Retina (tissue), 1 donor: ENCODE data around the gene ADRM1.

Experiments used
- DNase-seq: peaks from one replicate; pipeline ENCODE4 v3.0.0-alpha.2; 2016

Gene ADRM1

DNA sequence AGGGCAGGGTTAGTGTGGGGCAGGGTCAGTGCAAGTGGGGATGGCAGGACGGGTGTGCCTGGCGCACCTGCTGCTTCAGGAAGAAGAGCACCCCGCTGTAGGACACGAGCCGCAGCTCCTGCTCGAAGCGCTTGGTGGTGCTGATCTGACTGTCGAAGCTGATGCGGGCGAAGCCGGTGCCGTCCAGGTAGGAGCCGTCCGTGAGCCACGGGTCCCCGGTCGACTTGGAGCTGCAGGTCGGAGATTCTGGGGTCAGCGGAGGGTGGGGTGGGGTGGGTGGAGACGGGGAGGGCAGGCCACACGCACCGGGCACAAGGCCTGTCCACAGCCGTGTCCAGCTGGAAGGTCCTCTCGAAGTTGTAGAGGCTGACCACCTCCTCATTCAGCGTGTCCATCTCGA, 10.2 kb downstream of the ADRM1 start:
- no peak for DNase-seq

DNA sequence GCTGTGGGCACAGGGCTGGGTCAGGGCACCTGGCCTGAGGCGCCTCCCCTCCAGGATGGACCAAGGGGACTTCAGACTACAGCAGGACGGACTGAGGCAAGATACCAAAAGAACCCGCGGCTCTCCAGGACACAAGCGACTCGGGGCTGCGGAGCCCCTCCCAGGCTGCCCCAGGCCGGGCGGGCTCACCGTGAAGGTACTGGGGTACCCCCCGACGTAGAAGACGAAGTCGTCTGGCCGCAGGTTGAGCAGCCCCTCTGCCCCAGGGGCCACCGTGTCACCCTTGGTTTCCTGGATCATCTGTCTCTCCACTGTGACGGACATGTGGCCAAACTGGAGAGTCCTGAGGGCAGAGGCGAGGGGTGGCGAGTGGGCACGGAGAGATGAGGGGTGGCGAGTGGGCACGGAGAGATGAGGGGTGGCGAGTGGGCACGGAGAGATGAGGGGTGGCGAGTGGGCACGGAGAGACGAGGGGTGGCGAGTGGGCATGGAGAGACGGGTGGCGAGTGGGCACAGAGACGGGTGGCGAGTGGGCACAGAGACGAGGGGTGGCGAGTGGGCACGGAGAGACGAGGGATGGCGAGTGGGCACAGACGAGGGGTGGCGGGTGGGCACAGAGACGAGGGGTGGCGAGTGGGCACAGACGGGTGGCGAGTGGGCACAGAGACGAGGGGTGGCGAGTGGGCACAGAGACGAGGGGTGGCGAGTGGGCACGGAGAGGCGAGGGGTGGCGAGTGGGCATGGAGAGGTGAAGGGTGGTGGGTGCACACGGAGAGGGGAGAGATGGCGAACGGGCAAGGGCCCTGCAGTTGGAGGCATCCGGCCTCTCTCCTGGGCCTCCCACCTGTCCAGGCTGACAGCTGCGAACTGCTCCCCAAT, 10.9 kb downstream of the ADRM1 start:
- DNase-seq, result no peak

DNA sequence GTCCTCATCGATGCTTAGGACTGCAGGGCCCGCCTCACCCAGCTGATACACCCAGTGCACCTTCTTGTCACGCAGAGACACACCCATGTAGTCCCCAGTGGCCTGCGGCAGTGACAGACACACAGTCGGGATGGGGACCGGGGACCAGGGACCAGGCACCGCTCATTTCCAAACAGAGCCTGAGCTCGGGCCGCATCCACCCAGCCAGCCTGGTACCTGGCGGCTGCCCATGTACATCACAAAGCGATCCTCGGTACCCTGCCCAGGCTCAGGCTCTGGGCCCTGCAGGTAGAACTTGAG, 11.5 kb downstream of the ADRM1 start:
- DNase-seq, result no peak

DNA sequence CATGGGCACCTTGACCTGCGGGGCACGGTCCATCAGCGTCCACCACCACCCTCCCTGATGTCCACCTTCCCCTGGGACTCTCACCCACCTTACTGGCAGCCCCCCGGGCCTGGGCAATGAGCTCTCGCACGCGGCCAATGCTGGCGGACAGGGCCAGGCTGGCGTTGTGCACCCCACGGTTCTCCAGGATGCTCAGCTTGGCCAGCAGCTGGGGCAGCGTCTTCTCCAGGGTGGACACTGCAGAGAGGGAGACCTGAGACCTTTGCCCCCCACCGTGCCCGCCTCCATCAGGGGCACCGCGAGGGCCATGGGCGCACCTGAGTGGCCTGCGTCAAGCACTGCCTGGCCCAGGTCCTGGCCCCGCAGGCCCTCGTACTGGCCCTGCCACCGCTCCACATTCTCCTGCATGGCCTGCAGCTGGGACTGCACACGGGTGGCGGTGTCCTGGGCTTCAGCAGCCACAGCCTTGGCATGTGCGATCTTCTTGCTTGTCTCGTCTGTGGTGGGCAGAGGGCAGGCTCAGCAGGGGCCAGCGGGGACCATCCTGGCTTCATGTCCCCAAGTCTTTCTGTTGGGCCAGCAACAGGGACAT, 12.0 kb downstream of the ADRM1 start:
- no peak for DNase-seq

DNA sequence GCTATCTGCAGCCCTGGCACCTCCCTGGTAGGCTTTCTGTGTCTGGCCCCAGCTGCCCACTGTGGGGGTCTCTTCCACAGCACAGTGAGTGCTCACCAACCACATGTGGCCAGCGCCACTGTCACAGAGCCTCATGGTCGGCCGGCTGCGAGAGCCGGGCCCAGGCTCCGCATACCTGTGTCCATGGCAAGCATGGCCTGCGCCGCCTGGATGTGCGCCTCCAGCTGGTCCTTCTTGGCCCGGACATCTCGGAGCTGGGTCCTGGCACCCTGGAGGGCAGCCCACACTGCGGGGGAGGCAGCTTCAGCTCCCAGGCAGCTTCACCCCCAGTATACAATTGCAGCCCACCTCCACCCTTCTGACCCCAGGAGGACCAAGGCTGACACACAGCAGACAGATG, 13.0 kb downstream of the ADRM1 start:
- DNase-seq, result no peak

DNA sequence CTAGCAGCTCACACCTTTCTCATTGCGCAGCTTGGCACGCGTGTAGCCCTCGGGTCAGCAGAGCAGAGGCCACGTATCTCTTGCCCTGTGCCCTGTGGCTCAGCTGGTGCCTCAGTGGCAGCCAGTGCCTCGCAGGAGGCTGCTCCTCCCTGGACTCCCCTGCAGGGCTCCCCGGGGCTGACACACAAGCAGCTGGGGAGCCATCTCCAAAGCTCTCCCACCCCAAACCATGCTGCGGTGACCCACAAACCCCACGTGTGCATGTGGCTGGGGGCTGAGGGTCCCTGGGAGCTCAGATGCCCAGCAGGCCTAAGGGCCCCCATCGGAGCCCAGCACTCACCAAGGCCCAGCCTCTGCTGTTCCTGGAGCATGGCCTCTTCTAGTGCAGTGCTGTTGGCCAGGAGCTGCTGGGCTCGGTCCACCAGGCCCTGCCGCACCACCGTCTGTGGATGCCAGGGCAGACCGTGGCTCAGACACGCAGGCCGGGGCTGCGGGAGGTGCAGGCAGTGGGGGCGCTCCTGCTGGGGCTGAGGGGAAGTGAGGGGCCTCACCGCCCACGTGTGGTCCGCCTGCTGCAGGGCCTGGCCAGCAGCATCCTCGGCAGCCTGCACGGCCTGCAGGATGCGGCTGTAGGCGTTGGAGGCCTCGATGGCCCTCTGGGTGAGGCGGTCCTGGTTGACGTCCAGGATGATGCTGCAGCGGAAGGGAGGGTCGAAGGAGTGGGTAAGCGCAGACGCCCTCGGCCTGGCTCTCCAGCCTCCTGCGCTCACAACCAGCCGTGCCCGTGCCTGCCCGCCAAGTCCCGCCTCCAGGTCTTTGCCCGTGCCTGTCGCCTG, 13.8 kb downstream of the ADRM1 start:
- no peak for DNase-seq

DNA sequence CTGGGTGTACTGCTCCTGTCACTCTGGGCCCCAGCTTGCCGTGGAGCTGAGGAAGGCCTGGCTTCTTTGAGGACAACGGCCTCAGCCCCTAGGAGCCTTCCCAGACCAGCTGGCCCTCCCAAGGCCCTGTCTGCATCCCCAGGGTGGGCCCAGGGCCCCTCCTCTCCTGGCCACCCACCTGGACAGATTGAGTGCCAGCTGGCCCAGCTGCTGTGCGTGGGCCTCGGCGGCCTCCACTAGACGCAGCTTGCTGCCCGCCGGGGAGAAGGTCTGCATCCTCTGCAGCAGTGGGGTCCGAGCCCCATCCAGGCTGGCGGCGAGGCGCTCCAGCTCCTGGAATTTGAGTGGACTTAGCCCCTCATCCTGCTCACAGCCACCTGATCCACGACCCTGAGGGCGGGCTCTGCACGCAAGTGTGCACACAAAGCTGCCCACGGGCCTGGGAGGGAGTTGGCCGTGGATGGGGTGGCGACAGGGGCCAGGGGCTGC, 14.4 kb downstream of the ADRM1 start:
- no peak for DNase-seq

DNA sequence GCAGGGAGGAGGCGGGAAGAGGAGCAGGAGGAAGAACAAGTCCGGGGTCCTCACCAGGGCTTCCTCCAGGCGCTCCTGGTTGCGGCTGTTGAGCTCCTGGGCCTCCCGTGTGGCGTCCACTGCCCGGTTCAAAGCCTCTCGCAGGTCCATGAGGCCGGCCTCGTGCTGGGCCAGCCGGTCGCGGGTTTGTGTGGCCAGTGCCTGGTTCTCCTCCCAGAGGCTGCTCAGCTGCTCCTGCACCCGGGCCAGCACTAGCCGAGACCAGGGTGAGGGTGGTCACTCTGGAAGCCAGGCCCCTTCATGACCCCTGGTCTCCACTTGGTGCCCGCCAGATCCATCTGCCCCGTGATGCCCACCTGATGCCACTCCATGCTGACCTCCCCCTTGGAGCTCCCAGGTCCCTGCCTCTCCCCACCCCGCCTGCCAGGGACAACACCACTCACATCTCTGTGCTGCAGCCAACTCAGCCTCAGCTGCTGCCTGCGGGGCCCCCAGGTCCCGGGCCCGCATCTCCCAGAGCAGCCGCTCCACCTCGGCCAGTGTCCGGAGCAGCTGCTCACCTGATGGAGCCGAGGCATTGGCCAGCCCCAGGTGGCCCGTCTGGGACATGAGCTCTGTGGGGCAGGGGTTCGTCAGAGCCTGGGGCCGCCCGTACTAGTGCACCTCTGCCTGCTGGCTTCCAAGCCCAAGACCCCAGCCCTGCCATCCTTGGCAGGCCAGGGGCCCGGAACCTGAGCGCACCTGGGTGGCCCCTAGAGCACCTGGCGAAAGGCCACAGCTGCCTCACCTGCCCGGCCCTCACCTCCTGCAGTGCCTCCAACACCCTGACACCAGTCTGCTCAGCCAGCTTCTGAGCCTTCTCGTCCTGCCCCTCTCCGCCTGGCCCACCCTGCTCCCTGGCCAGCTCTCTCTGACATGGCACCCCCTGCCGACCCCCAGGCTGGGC, 15.9 kb downstream of the ADRM1 start:
- no peak for DNase-seq

DNA sequence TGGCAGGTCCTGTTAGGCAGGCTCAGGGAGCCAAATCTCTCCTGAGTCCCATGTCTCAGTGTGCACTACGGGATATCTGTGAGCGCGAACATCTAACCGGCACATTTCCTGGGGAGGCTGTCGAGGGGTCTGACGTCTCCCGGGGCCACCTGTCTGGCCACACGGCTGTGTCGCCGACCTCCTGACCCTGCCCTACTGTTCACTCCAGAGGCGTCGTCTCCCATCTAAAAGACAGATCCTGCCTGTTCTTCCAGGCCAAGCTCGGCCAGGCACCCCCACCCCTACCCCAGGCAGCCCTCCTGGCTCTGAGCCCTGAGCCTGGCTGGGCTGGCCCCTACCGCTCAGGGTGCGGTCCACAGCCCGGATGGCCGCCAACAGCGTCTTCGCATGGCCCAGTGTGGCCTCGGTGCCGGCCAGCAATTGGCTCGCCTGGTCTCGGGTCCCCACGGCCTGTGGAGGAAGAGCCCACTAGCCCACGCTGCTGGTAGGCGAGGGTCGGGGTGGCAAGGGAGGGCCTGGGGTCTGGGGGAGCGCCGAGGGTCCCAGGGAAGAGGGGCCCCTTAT, 16.6 kb downstream of the ADRM1 start:
- no peak for DNase-seq

DNA sequence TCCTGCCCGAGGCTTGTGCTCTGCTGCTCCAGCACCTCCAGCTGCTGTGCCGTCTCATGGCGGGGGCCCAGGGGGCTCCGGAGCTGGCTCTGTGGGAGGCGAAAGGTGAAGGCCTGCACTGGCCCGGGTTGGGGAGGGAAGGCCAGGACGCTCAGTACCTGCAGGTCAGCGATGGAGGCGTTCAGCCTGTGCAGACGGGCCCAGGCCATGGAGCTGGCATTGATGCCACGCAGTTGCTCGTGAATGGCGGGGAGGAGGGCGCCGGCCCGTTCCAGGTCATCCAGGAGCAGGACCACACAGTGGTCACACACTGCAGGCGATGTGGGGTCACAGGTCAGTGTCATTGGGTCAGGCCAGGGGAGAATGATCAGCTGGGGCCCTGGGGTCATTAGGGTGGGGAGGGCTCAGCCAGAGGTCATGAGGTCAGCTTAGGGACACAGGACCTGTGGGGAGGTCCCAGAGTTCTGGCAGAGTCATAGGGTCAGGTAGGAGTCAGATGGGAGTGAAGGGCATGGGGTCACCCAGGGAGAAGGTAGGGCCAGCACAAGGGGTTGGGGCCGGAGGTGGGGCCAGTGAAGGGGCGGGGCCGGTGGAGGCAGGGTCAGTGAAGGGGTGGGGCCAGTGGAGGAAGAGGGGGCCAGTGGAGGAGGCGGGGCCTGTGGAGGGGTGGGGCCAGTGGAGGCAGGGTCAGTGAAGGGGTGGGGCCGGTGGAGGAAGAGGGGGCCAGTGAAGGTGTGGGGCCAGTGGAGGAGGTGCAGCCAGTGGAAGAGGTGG, 18.0 kb downstream of the ADRM1 start:
- no peak for DNase-seq

DNA sequence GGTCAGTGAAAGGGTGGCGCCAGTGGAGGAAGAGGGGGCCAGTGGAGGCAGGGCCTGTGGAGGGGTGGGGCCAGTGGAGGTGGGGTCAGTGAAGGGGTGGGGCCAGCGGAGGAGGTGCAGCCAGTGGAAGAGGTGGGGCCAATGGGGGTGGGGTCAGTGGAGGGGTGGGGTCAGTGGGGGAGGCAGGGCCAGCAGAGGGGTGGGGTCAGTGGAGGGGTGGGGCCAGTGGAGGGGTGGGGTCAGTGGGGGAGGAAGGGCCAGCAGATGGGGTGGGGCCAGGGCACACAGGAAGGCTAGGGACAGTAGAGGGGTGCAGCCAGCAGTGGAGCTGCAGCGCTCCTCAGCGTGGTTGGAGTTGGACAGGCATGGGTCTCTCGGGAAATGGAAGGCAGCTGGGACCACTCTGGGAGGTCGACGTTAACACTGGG, 18.7 kb downstream of the ADRM1 start:
- no peak for DNase-seq

DNA sequence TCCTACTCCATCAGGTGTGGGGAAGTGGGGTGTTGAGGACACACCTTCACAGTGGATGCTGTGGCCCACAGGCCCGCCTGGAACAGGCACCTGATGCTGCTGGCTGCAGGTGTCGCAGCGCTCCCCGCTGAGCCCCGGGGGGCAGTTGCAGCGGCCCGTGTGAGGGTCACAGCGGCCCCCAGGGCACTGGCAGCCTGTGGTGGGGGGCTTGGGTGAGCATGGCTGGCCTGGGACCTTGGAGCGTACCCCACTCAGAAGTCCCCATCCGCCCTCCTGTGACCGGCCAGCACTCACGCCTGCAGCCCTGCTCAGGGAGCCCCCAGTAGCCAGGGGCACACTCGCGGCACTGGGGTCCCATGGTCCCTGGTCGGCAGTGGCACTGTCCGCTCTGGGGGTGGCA, 19.2 kb downstream of the ADRM1 start:
- no peak for DNase-seq

DNA sequence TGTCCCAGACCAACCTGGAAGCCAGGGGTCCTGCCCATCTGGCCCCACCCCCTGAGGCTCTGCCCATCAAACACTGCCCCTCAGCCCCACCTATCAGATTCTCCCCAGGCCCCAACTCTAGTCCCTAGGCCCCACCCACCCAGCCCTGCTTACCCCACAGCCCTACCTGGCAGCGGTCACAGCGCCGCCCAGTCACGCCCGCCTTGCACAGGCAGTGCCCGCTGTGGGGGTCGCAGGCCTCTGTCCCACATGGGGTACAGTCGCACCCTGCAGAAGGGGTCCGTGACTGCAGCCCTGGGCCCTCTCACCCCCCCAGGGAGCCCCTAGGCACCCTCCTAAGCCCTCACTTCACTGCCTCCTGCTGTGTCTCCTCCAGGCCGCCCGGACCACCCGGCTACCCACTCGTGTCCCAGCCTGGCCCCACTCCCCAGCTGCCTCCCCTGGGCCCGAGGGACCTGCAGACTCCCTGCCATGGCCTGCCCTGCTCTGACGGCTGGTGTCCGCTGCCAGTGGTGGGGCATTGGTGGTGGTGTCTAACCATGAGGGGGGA, 19.8 kb downstream of the ADRM1 start:
- no peak for DNase-seq

DNA sequence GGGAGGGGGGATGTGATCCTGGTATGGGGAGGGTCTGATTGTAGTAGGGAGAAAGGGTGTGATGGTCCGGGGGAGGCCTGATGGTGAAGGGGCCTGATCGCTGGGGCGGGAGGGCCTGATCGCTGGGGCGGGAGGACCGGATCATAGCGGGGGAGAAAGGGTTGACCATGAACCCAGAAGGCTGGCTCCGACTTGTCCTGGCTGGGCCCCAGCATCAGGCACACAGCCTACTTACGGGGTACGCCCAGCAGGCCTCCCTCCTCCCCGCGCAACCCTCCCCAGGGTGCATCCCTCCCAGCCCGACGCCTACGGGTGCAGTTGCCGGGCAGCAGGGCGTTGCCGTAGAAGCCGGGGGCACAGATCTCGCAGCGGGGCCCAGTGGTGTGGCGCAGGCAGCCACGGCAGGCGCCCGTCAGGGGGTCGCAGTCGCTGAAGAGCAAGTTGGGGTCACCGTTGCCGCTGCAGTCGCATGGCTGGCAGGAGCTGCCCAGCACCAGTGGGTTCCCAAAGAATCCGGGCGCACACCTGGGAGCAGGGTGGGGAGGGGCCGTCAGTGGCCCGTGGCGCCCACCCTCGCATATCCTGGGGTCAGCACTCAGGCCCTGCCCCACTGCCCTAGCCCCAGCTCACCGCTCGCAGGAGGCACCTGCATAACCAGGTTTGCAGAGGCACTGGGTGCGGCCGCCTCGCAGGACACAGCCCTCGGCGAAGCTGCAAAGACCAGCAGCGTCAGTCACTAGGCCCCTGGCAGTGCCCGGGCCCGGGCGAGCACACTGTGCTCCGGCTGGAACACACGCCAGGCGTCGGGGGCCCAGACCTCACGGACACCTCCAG, 20.6 kb downstream of the ADRM1 start:
- no peak for DNase-seq

DNA sequence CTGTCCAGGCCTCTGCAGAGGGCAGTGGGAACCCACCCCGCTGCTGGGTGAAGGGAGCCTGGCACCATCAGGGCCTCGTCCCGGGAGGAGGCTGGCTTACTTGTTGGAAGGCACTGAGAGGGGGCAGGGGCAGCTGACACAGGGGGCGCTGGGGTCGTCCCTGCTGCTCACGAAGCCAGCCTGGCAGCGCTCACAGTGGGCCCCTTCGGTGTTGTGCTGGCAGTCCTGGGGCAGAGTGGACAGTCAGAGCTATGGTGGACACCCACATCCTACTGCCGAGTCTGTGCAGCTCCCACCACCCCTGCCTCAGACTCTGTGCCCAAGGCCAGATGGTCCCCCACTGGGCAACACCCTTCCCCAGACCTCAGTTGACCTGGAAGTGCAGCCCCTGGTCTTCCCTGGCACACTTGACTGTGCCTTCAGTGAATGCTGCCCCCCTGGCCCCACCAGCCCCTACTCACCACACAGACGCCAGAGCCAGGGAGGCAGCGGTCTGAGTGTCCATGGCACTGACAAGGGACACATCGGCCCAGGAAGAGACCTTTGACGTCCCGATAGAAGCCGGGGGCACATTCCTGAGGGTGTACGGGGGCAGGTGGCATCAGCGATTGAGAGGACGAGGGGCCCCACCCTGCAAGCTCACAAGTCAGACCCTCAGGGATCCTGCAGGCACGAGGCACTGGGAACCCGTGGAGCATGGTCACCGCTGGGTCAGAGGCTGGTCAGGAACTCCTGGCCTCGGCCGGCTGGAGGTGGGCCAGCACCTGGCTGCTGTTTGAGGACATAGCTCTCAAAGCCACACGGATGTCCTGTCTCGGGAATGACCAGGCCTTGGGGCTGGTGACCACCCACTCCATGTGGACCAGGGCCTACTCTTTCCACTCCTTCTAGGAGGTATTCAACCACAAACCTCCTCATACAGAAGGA, 21.4 kb downstream of the ADRM1 start:
- no peak for DNase-seq

DNA sequence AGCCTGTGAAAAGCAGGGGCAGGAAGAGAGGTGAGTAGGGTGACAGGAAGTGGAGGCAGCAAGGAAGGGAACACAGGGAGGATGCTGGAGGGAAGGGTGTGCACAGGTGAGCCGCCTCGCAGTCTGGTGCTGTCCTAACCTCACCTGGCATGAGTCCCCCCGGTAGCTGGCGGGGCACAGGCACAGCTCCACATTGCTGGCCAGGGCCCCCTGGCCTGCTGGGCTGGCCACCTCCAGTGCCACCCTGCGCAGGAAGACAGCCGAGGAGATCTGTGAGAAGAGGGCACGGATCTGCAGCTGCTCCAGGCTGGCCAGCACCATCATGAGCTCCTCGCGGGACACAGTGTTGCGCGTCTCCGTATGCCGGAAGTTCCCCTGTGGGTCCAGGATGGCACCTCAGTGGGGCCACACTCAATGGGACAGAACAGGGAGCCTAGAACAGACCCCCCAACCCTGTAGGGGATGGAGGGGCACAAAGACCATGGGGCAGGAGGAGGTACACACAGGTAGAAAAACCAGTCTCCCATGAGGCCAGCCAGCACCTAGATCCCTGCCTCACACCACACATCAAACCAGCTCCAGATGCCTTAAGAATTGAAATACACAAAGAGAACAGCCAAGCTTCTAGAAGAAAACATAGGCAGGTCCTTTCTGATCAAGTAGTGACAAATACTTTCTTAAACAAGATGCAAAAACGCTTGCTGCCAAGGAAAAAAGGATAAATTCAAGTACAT, 22.5 kb downstream of the ADRM1 start:
- DNase-seq, result no peak

DNA sequence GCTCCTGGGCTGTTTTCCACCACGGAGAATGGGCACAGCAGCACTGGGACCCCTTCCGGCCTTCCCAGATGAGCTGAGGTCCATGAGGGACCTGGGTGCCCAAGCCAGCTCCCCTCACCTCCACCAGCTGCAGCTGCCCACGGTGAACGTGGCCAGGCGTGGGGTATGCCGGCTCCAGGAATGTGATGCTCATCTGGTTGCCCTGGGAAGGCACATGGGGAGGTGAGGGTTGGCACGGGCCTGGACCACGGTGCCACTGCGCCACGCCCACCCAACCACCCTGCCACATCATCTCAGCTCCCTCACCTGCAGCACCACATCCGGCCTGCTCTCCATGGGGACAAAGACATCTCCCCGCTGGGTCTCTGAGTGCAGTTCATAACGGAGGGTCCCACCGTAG, 23.8 kb downstream of the ADRM1 start:
- no peak for DNase-seq
